Osteoblast (primary cell): ENCODE measurements around the gene CCL2. TPM values are rescaled to one million over a fixed set of nuclear protein-coding genes. Genes with fewer than 3 reads are reported as not detected.
A peak's percentile ranks its signal among the peaks of the same experiment; 100 is the strongest.

Source experiments
- DNase-seq: peaks from one replicate; pipeline ENCODE4 v3.0.0; 2011; ENCODE audit warnings: low spot score, mixed read lengths; ENCODE audit not compliant: insufficient read length; ENCODE audit errors: missing footprints
- H2AFZ ChIP-seq: 2 replicates; pipeline ENCODE4 v1.6.0; 2011; ENCODE audit warnings: mild to moderate bottlenecking, low read length
- H3K27ac ChIP-seq: 2 replicates; pipeline ENCODE4 v1.5.1; 2011; ENCODE audit warnings: mild to moderate bottlenecking, low read depth, low read length, moderate library complexity
- H3K27me3 ChIP-seq: 2 replicates; pipeline ENCODE4 v1.6.0; 2012; ENCODE audit warnings: mild to moderate bottlenecking, control low read depth, inconsistent platforms, low read length, moderate library complexity; ENCODE audit not compliant: insufficient read depth
- H3K36me3 ChIP-seq: 2 replicates; pipeline ENCODE4 v1.5.1; 2011; ENCODE audit warnings: mild to moderate bottlenecking, low read length, control low read depth, moderate library complexity; ENCODE audit not compliant: insufficient read depth
- H3K4me1 ChIP-seq: 2 replicates; pipeline ENCODE4 v1.5.1; 2011; ENCODE audit warnings: mild to moderate bottlenecking, low read length, control low read depth, moderate library complexity; ENCODE audit not compliant: insufficient read depth
- H3K4me2 ChIP-seq: 2 replicates; pipeline ENCODE4 v1.6.0; 2011; ENCODE audit warnings: mild to moderate bottlenecking, low read length; ENCODE audit not compliant: insufficient read depth
- H3K4me3 ChIP-seq: fragments of 200-600 bp; sonication (generic); 3 replicates; pipeline ENCODE4 v1.5.1; 2012; ENCODE audit warnings: mild to moderate bottlenecking, low read length, inconsistent platforms; ENCODE audit not compliant: insufficient read depth
- H3K79me2 ChIP-seq: 2 replicates; pipeline ENCODE4 v1.6.0; 2012; ENCODE audit warnings: mild to moderate bottlenecking, low read length, control low read depth, inconsistent platforms; ENCODE audit not compliant: insufficient read depth
- H3K9me3 ChIP-seq: 2 replicates; pipeline ENCODE4 v1.5.1; 2011; ENCODE audit warnings: low read depth, low read length, control low read depth
- H4K20me1 ChIP-seq: 2 replicates; pipeline ENCODE4 v1.6.0; 2012; ENCODE audit warnings: mild to moderate bottlenecking, low read length, control low read depth; ENCODE audit not compliant: insufficient read depth
- CTCF ChIP-seq: IDR thresholded peaks from 2 replicates; pipeline ENCODE4 v1.5.1; 2011; ENCODE audit warnings: mild to moderate bottlenecking, low read depth, low read length, moderate library complexity; ENCODE audit errors: extremely low read depth
- total RNA-seq: library from RNA; depleted of rRNA; stranded (reverse); fragments of >200 nt; gene quantifications from 2 replicates; pipeline ENCODE4 v1.2.3, GENCODE V29; 2012

CCL2 gene
- total RNA-seq, 1 donor: 70.9 TPM

GRCh38 chr17:34234616-34235015, 20.5 kb upstream of the CCL2 start:
- no peak for TF ChIP-seq CTCF
- Histone ChIP-seq H3K4me1 (peaks cover 13% of the 10 kb centered on the region), H3K4me2 (no peak overlapping the region)

DNA sequence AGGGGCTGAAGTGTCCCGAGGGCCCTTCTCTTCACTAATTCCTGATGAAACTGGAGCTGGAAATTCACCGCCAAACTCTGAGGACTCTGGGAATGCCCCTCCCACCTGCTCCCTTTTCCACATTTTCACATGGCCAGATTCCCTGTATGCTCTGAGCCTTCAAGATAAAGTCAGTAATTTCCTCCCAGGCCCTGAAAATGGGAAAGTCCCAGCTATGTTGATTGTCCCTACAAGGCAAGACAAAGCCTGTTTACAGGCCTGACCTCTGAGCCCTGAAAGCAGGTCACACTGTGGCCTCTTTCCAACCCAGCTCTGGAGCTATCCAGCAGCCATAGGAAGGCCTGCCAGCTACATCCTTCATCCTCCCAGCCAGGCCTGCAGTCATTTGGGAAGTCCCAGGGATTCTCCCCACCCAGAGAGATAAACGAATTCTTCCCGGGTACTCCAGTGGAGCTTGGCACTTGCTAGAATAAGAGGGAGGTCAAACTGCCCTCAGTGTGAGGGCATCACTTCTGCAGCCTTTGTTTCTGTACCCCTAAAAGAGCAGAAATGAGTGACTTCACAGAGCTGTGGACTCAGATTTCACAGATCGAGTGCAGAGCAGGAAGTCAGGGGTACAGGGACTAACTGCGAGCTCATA, 19.6 kb upstream of the CCL2 start:
- H3K27ac ChIP-seq: no peak overlapping the region
- no peak overlapping the region for H3K4me3 ChIP-seq
- H3K4me2 ChIP-seq: no peak overlapping the region
- no peak overlapping the region for H2AFZ ChIP-seq
- H3K4me1 ChIP-seq: peaks cover 13% of the 10 kb centered on the region
- TF ChIP-seq CTCF: no peak
- H3K79me2 ChIP-seq: no peaks in the 10 kb centered on the region
- H3K9me3 ChIP-seq: no peaks in the 10 kb centered on the region
- H4K20me1 ChIP-seq: no peaks in the 10 kb centered on the region
- H3K27me3 ChIP-seq: no peaks in the 10 kb centered on the region
- H3K36me3 ChIP-seq: no peaks in the 10 kb centered on the region
- peak; percentile 14 for DNase-seq

More at GRCh38 chr17:34234616-34235015, 20.5 kb upstream of the CCL2 start:
- H3K27me3 ChIP-seq: no peaks in the 10 kb centered on the region
- no peak overlapping the region for H3K27ac ChIP-seq
- no peak overlapping the region for H2AFZ ChIP-seq
- no peaks in the 10 kb centered on the region for H3K36me3 ChIP-seq
- no peaks in the 10 kb centered on the region for H4K20me1 ChIP-seq
- H3K79me2 ChIP-seq: no peaks in the 10 kb centered on the region
- DNase-seq: no peak
- no peaks in the 10 kb centered on the region for H3K9me3 ChIP-seq
- H3K4me3 ChIP-seq: no peak overlapping the region

GRCh38 chr17:34236281-34236892, 18.7 kb upstream of the CCL2 start:
- DNase-seq: peak; percentile 13
- Histone ChIP-seq H3K79me2 (no peaks in the 10 kb centered on the region), H2AFZ (no peak overlapping the region), H3K4me3 (no peak overlapping the region), H3K4me2 (no peak overlapping the region), H3K4me1 (peaks cover 13% of the 10 kb centered on the region), H3K27ac (no peak overlapping the region), H3K36me3 (no peaks in the 10 kb centered on the region), H4K20me1 (no peaks in the 10 kb centered on the region), H3K9me3 (no peaks in the 10 kb centered on the region), H3K27me3 (no peaks in the 10 kb centered on the region)
- no peak for TF ChIP-seq CTCF

DNA sequence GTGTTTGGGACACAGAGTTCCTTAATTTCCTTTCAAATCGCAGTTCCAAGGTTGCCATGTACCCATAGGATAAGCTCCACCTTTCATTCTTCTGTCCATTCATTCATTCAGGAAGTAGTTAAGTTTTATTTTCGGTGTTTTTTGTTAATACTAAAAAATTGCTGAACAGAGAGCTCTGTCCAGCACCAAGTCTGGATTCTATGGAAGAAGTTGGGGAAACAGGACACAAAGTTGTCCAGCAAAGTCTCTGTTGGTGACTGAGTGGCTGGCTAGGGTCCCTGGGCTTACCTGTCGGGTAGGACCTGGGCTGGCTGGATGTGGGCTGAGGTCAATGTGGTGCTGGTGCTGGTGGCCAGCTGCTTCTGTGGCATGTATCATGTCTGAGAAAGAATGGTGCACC, 17.6 kb upstream of the CCL2 start:
- Histone ChIP-seq H2AFZ (no peak overlapping the region), H3K4me3 (no peak overlapping the region), H3K9me3 (no peaks in the 10 kb centered on the region), H3K4me2 (no peak overlapping the region), H3K4me1 (peaks cover 13% of the 10 kb centered on the region), H3K27ac (no peak overlapping the region), H3K79me2 (no peaks in the 10 kb centered on the region), H3K36me3 (no peaks in the 10 kb centered on the region), H3K27me3 (no peaks in the 10 kb centered on the region), H4K20me1 (no peaks in the 10 kb centered on the region)
- no peak for TF ChIP-seq CTCF
- DNase-seq: no peak
